Right ventricle myocardium inferior (tissue), 1 donor: ENCODE data around the gene HYAL2. TPM values are rescaled to one million over a fixed set of nuclear protein-coding genes. Genes with fewer than 3 reads are reported as not detected.

Experiments
- ATAC-seq: fragments of 200-7000 bp; cut with Tn5 transposase; one replicate; pipeline ENCODE4 v1.9.1; 2020; ENCODE audit warnings: mild to moderate bottlenecking, moderate library complexity
- DNase-seq: peaks from one replicate; pipeline ENCODE4 v3.0.0; 2021; ENCODE audit errors: missing footprints
- intact Hi-C: fragments of 100-400 bp; cut with DNase I; formaldehyde crosslinking; loops from one replicate; pipeline ENCODE4 v1.11.0; 2022
- total RNA-seq: library from RNA; stranded (reverse); fragmentation: NEBNext Ultra II Directional; extraction: Animal tissue kit (Norgen Biotek cat#: 25700); gene quantifications from one replicate; pipeline ENCODE4 v1.2.1, GENCODE V29; 2021
- donor health status: DM: no; HTN: yes; CAD: no; lungs with severe emphysema.

HYAL2 gene
- total RNA-seq, 1 donor from 2014 or later: 39.0 TPM

- intact Hi-C loops: no loop called here
- ATAC-seq (peak; percentile 91), DNase-seq (peak; percentile 100)
These were observed 14.8 kb upstream of the HYAL2 start for GRCh38 chr3:50337175-50337861.

DNA sequence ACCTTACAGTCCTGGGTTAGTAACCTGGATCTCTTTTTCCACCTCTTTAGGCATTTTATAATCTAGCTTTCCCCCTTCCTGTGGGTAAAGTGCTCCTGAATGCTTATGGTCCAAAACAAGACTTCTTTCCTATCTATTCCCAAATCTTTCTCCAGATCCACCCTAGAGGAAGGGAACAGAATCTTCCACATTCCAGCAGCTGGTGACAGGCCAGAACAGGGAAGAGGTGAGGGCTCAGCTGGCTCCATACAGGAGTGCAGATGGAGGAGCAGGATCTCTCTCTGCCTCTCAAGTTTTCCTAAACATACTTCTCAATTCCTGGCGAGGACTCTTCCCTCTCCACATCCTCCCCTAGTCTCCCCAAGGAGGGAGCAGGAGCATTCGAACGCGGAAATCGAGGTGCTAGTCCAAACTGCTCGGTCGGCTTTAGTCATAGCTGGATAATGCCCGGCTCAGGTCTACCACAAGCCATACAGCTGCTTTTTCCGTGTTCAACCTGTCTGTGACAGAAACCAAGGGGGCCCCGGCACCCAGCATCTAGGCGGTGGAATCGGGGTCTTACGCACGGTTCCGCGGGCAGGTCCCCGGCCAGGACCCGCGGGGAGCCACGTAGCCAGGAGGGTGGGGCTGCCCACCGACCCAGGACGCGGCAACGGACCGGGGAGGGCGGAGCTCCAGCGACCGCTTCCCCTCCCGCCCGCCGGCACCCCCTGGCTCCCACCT, 14.1 kb upstream of the HYAL2 start:
- no peak for ATAC-seq

DNA sequence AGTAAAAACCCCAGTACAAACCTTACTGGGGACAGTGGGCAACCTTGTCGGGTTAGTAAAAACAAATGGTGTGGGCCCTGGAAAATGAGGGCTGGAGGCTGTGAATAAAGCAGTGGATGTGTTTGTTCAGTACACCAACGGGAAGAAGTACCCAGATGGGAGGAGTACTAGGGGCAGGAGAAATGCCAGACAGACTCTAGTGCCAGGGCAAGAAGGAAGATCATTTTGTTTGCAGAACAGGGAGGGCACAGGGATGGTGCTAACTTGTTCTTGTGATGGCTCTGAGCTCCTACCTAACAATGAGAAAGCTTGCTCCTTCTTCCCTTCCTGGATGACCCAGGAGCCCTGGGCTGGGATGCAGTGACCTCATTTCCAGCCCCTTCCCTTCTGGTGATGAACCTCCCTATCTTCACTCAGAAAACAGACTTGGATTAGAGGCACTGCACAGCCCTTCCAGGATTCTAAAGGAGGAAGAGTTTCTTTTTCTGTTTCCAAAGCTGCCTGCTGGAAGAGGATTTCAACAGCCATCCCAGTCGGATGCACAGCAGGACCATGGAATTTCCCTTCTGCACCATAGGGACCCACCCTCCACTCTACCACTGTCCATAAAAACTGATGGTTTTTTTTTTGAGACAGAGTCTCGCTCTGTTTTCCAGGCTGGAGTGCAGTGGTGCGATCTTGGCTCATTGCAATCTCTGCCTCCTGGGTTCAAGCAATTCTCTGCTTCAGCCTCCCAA, 12.0 kb upstream of the HYAL2 start:
- intact Hi-C loops: no loop called here
- DNase-seq (peak; percentile 8), ATAC-seq (no peak)

More for the DNA sequence above, 14.1 kb upstream of the HYAL2 start:
- intact Hi-C loops: no loop called here
- DNase-seq: no peak

DNA sequence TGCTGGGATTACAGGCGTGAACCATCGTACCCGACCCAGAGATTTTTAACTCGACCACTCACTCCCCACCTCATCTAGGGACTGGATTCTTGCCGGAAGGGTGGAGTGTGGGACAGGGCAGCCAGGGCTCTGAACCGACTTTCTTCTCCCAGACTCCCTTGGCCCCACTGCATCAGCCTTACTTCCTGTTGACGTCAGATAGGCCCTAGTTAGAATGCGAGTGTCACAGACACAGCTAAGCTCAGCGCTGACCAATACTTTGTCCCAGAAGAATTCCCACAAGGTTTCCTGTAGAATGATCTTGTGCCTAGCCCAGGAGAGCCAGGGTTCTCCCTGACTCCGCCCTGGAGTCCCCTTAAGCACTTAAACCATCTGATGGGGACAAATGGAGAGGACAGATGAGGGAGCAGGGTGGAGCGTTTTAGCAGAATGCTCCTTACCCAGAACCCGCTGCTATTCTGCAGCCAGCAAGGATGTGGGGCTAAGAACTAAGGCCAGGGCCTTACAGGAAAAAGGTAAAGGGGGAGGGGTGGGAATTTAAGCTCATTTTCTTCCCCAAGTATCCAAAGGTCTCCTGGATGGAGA, 11.3 kb upstream of the HYAL2 start:
- ATAC-seq (peak; percentile 33), DNase-seq (peak; percentile 67)
- intact Hi-C loops: no loop called here

- DNase-seq (peak; percentile 34), ATAC-seq (no peak)
- intact Hi-C loops: no loop called here
These were observed 8.9 kb upstream of the HYAL2 start for GRCh38 chr3:50331364-50331907.

GRCh38 chr3:50330330-50330729, 7.8 kb upstream of the HYAL2 start:
- DNase-seq (peak; percentile 49), ATAC-seq (no peak)
- intact Hi-C loops: no loop called here

DNA sequence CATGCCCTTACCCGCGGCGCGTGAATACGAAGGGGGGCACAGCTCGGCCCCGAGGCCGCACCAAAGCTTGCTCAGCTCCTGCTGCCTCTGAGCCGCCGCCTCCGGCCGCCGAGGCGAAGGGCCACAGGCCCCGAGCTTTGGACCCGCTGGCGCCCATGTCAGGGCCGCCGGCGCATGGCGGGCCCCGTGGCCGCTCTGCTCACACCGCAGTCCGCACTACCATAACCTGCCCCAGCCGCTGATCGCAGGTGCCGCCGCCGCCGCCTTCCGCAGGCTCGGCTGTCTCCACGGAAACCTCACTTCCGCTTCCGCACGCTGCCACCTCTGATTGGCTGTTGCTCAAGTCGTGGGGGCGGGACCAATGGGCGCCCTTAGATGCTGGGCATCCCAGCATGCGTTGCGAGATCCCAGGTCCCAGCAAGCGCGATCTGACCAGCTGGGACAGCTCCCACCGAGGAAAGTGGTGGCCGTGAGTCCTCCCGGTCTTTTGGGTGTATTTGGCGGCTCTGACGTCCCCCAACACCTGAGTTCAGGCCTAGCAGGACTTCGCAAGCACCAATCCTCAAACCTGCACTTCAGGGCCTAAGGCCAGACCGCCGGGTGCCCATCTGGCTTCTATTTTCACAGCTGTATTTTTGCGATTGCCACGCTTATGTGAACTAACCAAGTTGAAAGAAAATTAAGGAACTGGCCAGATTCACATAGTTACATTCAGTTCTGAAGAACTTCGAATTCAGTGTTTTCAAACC, 5.6 kb upstream of the HYAL2 start, which contains the start of gene TUSC2:
TSS of gene TUSC2 (minus strand) at position 281 of the 749 bp plus-strand sequence. CDS start at position 157, 124 bp downstream.
- intact Hi-C loops: no loop called here
- ATAC-seq: peak; percentile 91
- peak; percentile 99 for DNase-seq

- DNase-seq (no peak), ATAC-seq (no peak)
- intact Hi-C loops: no loop called here
These were observed 4.6 kb upstream of the HYAL2 start for GRCh38 chr3:50327129-50327528.

DNA sequence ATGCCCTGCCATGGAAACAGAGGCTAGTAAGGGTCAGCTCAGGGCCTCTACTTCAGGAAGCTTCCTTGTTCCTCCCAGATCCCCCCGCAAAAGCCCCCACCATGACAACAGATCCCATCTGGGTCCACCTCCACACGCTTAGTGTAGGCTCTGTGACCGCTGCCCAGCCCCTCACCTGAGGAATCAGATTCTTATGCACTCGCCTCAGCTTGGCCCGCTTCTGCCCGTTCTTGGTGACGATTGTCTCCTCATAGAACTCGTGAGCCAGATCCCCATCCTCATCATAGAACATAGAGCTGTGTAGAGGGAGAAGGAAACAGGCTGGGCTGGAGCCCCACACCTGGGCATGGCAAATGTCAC, 3.6 kb upstream of the HYAL2 start:
- intact Hi-C loops: no loop called here
- no peak for DNase-seq
- ATAC-seq: no peak

- DNase-seq: no peak
- intact Hi-C loops: loop anchor here (2.0 kb wide), 1 partner anchor 51 kb away; no protein-coding TSS in a partner anchor
- ATAC-seq: no peak
These were observed 3.1 kb upstream of the HYAL2 start for GRCh38 chr3:50325497-50326181.

- intact Hi-C loops: loop anchor here (2.0 kb wide), 1 partner anchor 50 kb away; no protein-coding TSS in a partner anchor
- DNase-seq (no peak), ATAC-seq (no peak)
These were observed 2.6 kb upstream of the HYAL2 start for GRCh38 chr3:50325113-50325480.

GRCh38 chr3:50324351-50325112, 2.0 kb upstream of the HYAL2 start:
- intact Hi-C loops: loop anchor here (1.0 to 2.0 kb wide), 2 partner anchors 50 to 64 kb away; no protein-coding TSS in a partner anchor
- peak; percentile 91 for DNase-seq
- ATAC-seq: peak; percentile 12

GRCh38 chr3:50323614-50324199, 1.2 kb upstream of the HYAL2 start:
- ATAC-seq (peak; percentile 1), DNase-seq (no peak)
- intact Hi-C loops: loop anchor here (1.0 to 2.0 kb wide), 2 partner anchors 49 to 63 kb away; no protein-coding TSS in a partner anchor

DNA sequence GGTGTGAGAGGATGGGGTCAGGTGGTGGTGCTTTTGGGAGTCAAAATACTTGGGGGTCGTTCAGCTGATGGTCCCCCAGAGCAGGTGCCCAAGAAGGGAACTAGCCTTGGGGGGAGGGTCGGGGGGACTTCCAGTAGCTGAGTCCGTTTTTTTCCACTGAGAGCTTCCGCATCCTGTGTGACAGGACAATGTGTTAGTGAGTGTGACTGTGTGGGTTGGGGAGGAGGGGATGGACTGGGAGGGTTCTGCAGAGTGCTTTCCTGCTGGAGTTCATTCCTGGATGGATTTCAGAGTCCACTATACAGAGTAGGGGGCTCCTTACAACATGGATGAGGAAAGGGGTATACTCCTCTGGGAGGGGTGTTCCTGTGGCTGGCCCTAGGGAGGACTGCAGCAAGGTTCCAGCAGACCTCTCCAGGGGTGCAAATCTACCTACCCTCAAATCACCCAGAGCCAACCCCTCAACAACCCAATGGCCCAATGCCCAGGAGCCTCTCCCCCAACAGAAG, 601 bp upstream of the HYAL2 start:
- peak; percentile 69 for DNase-seq
- intact Hi-C loops: no loop called here

DNA sequence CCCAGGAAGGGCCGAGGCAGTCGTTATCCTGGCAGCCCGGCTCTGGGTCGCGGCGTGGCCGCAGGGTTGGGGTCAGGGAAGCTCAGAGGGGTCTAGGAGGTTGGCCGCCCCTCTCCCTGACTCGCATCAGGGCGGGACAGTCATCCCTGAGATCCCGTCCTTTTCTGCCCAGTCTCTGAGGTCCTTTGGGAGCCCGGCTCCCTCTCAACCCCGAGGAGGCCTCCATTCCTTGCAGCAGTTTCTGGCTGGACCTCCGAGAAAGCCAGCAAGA, 495 bp downstream of the HYAL2 start:
- DNase-seq (no peak), ATAC-seq (no peak)
- intact Hi-C loops: no loop called here

More for the DNA sequence above, 601 bp upstream of the HYAL2 start:
- no peak for ATAC-seq

- peak; percentile 84 for ATAC-seq
- intact Hi-C loops: loop anchor here (1.0 kb wide), 2 partner anchors 18 to 22 kb away; partner anchors contain the start of genes HYAL1, HYAL3 and NAA80
- DNase-seq: peak; percentile 96
These were observed 1.0 kb downstream of the HYAL2 start for GRCh38 chr3:50321336-50322114.
